ENCODE measurements around the gene PARN.
"Not testable (repeated sequence)": the region's sequence is repeated elsewhere in the genome, so short reads cannot be mapped to it uniquely, and the experiment has no call there.

The PARN gene

GRCh38 chr16:14398014-14398717, 231.9 kb downstream of the PARN start:
- no peak overlapping the region for H3K9ac ChIP-seq (ENCODE audit: low read length)

GRCh38 chr16:14395710-14396304, 234.3 kb downstream of the PARN start:
- not testable (repeated sequence) for H4K20me1 ChIP-seq (ENCODE audit: insufficient read depth, low read length); DNase-seq; H3K9ac ChIP-seq (ENCODE audit: low read length); H3K27ac ChIP-seq (ENCODE audit: low read length); H2AFZ ChIP-seq (ENCODE audit: low read length); H3K9me2 ChIP-seq (replicated peaks; ENCODE audit: insufficient read depth, low read length); H3K9me3 ChIP-seq (replicated peaks; ENCODE audit: insufficient read depth, low read length); H3K4me3 ChIP-seq (ENCODE audit: low read length); H3K36me3 ChIP-seq (replicated peaks; ENCODE audit: insufficient read depth, low read length); H3K27me3 ChIP-seq (replicated peaks; ENCODE audit: insufficient read depth, low read length); H3K4me2 ChIP-seq (ENCODE audit: low read depth, low read length); H3F3A ChIP-seq (ENCODE audit: insufficient read depth, low read length); H3K79me2 ChIP-seq (ENCODE audit: low read length)
- peaks cover 27% of the 10 kb centered on the region for H3K4me1 ChIP-seq (ENCODE audit: low read length)

More at GRCh38 chr16:14398014-14398717, 231.9 kb downstream of the PARN start:
- Histone ChIP-seq H3K36me3 (replicated peaks; ENCODE audit: insufficient read depth, low read length) (no peaks in the 10 kb centered on the region), H3F3A (ENCODE audit: insufficient read depth, low read length) (peaks cover 8% of the 10 kb centered on the region), H3K27me3 (replicated peaks; ENCODE audit: insufficient read depth, low read length) (no peaks in the 10 kb centered on the region), H3K9me2 (replicated peaks; ENCODE audit: insufficient read depth, low read length) (no peaks in the 10 kb centered on the region), H4K20me1 (ENCODE audit: insufficient read depth, low read length) (no peaks in the 10 kb centered on the region), H3K27ac (ENCODE audit: low read length) (peak overlapping the region; percentile 83; the same call in 1 of the 2 replicates), H3K4me3 (ENCODE audit: low read length) (no peak overlapping the region), H3K4me1 (ENCODE audit: low read length) (peaks cover 21% of the 10 kb centered on the region), H3K79me2 (ENCODE audit: low read length) (no peaks in the 10 kb centered on the region), H3K4me2 (ENCODE audit: low read depth, low read length) (no peak overlapping the region), H2AFZ (ENCODE audit: low read length) (no peak overlapping the region), H3K9me3 (replicated peaks; ENCODE audit: insufficient read depth, low read length) (no peaks in the 10 kb centered on the region)
- TF ChIP-seq, protein P1, sequence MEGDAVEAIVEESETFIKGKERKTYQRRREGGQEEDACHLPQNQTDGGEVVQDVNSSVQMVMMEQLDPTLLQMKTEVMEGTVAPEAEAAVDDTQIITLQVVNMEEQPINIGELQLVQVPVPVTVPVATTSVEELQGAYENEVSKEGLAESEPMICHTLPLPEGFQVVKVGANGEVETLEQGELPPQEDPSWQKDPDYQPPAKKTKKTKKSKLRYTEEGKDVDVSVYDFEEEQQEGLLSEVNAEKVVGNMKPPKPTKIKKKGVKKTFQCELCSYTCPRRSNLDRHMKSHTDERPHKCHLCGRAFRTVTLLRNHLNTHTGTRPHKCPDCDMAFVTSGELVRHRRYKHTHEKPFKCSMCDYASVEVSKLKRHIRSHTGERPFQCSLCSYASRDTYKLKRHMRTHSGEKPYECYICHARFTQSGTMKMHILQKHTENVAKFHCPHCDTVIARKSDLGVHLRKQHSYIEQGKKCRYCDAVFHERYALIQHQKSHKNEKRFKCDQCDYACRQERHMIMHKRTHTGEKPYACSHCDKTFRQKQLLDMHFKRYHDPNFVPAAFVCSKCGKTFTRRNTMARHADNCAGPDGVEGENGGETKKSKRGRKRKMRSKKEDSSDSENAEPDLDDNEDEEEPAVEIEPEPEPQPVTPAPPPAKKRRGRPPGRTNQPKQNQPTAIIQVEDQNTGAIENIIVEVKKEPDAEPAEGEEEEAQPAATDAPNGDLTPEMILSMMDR (IDR thresholded peaks at IDR 0.05; ENCODE audit: low read length), result no peak
- TF ChIP-seq EZH2phosphoT487 (IDR thresholded peaks at IDR 0.05; ENCODE audit: low read length) (no peak), EZH2 (optimal IDR thresholded peaks at IDR 0.05; ENCODE audit: low read depth, low read length) (no peak)
- no peak for DNase-seq

GRCh38 chr16:14394834-14395233, 235.2 kb downstream of the PARN start:
- H3K4me3 ChIP-seq (ENCODE audit: low read length), result no peak overlapping the region
- no peaks in the 10 kb centered on the region for H3K36me3 ChIP-seq (replicated peaks; ENCODE audit: insufficient read depth, low read length)
- no peaks in the 10 kb centered on the region for H3K9me3 ChIP-seq (replicated peaks; ENCODE audit: insufficient read depth, low read length)
- no peak overlapping the region for H3K27ac ChIP-seq (ENCODE audit: low read length)
- no peaks in the 10 kb centered on the region for H4K20me1 ChIP-seq (ENCODE audit: insufficient read depth, low read length)
- no peak overlapping the region for H3K4me2 ChIP-seq (ENCODE audit: low read depth, low read length)
- no peak overlapping the region for H2AFZ ChIP-seq (ENCODE audit: low read length)
- no peaks in the 10 kb centered on the region for H3K27me3 ChIP-seq (replicated peaks; ENCODE audit: insufficient read depth, low read length)
- TF ChIP-seq, protein P1 (IDR thresholded peaks at IDR 0.05; ENCODE audit: low read length), result no peak
- TF ChIP-seq EZH2phosphoT487 (IDR thresholded peaks at IDR 0.05; ENCODE audit: low read length) (no peak), EZH2 (optimal IDR thresholded peaks at IDR 0.05; ENCODE audit: low read depth, low read length) (no peak)
- peaks cover 24% of the 10 kb centered on the region for H3K4me1 ChIP-seq (ENCODE audit: low read length)
- no peak overlapping the region for H3K9ac ChIP-seq (ENCODE audit: low read length)
- DNase-seq, result no peak
- H3F3A ChIP-seq (ENCODE audit: insufficient read depth, low read length), result peaks cover 8% of the 10 kb centered on the region
- H3K79me2 ChIP-seq (ENCODE audit: low read length), result no peaks in the 10 kb centered on the region
- H3K9me2 ChIP-seq (replicated peaks; ENCODE audit: insufficient read depth, low read length), result no peaks in the 10 kb centered on the region

GRCh38 chr16:14392960-14393359, 237.1 kb downstream of the PARN start:
- peak; percentile 47 for DNase-seq
- H3K9me2 ChIP-seq (replicated peaks; ENCODE audit: insufficient read depth, low read length), result no peaks in the 10 kb centered on the region
- no peak overlapping the region for H3K9ac ChIP-seq (ENCODE audit: low read length)
- H3K36me3 ChIP-seq (replicated peaks; ENCODE audit: insufficient read depth, low read length), result no peaks in the 10 kb centered on the region
- H3K79me2 ChIP-seq (ENCODE audit: low read length), result no peaks in the 10 kb centered on the region
- H3K4me3 ChIP-seq (ENCODE audit: low read length), result no peak overlapping the region
- H3K4me1 ChIP-seq (ENCODE audit: low read length), result peaks cover 10% of the 10 kb centered on the region
- no peak overlapping the region for H3K4me2 ChIP-seq (ENCODE audit: low read depth, low read length)
- no peaks in the 10 kb centered on the region for H3K27me3 ChIP-seq (replicated peaks; ENCODE audit: insufficient read depth, low read length)
- H3F3A ChIP-seq (ENCODE audit: insufficient read depth, low read length), result no peaks in the 10 kb centered on the region
- H2AFZ ChIP-seq (ENCODE audit: low read length), result peak overlapping the region; percentile 48
- no peak for TF ChIP-seq EZH2 (optimal IDR thresholded peaks at IDR 0.05; ENCODE audit: low read depth, low read length)
- no peak for TF ChIP-seq EZH2phosphoT487 (IDR thresholded peaks at IDR 0.05; ENCODE audit: low read length)
- TF ChIP-seq, protein P1 (IDR thresholded peaks at IDR 0.05; ENCODE audit: low read length), result no peak
- H3K27ac ChIP-seq (ENCODE audit: low read length), result peak overlapping the region; percentile 17; the same call in 1 of the 2 replicates
- no peaks in the 10 kb centered on the region for H4K20me1 ChIP-seq (ENCODE audit: insufficient read depth, low read length)
- no peaks in the 10 kb centered on the region for H3K9me3 ChIP-seq (replicated peaks; ENCODE audit: insufficient read depth, low read length)

All from MM.1S (cell line).